GM12891 (cell line): ENCODE data around the gene IMMP2L.

Source experiments
- POLR2A ChIP-seq: IDR thresholded peaks from 2 replicates; pipeline ENCODE4 v1.6.1; 2011; ENCODE audit warnings: low read depth, low read length, control low read depth
- POLR2AphosphoS5 ChIP-seq: IDR thresholded peaks from 2 replicates; pipeline ENCODE4 v1.6.1; 2011; ENCODE audit warnings: low read depth, low read length, control low read depth
- POU2F2 ChIP-seq: IDR thresholded peaks from 2 replicates; pipeline ENCODE4 v1.6.1; 2011; ENCODE audit warnings: low read depth, mild to moderate bottlenecking, control low read depth, low read length, moderate library complexity
- SPI1 ChIP-seq: IDR thresholded peaks from 2 replicates; pipeline ENCODE4 v1.6.1; 2011; ENCODE audit warnings: low read depth, low read length, control low read depth
- TAF1 ChIP-seq: IDR thresholded peaks from 2 replicates; pipeline ENCODE4 v1.6.1; 2011; ENCODE audit warnings: low read depth, low read length, control low read depth

GRCh38 chr7:110854166-110854565 lies 708.1 kb downstream of the IMMP2L start:
- no peak for TF ChIP-seq POLR2A
- TF ChIP-seq POLR2AphosphoS5, result no peak
- no peak for TF ChIP-seq TAF1
- no peak for TF ChIP-seq POU2F2
- TF ChIP-seq SPI1, result no peak
